Pons (tissue), 1 donor: ENCODE data around the gene BABAM2.
"Not testable (repeated sequence)": the region's sequence is repeated elsewhere in the genome, so short reads cannot be mapped to it uniquely, and the experiment has no call there.

ENCODE experiments used
- DNase-seq: peaks from one replicate; pipeline ENCODE4 v3.0.0-alpha.2; 2016; ENCODE audit warnings: low spot score

Gene BABAM2

GRCh38 chr2:28332696-28333095 lies 442.2 kb downstream of the BABAM2 start:
- DNase-seq, result no peak

- DNase-seq, result no peak
Observed at GRCh38 chr2:28333606-28334526, 443.3 kb downstream of the BABAM2 start.

- DNase-seq, result no peak
Observed at GRCh38 chr2:28334527-28334894, 444.0 kb downstream of the BABAM2 start.

- DNase-seq, result not testable (repeated sequence)
Observed at GRCh38 chr2:28335265-28335664, 444.7 kb downstream of the BABAM2 start.

- no peak for DNase-seq
Observed at GRCh38 chr2:28335666-28336065, 445.1 kb downstream of the BABAM2 start.

- no peak for DNase-seq
Observed at GRCh38 chr2:28336264-28336980, 445.9 kb downstream of the BABAM2 start.

GRCh38 chr2:28336982-28337627 lies 446.6 kb downstream of the BABAM2 start:
- DNase-seq, result no peak

GRCh38 chr2:28338046-28338817 lies 447.7 kb downstream of the BABAM2 start:
- no peak for DNase-seq

- no peak for DNase-seq
Observed at GRCh38 chr2:28338831-28339321, 448.3 kb downstream of the BABAM2 start.

- no peak for DNase-seq
Observed at GRCh38 chr2:28339516-28340175, 449.1 kb downstream of the BABAM2 start.

GRCh38 chr2:28340312-28341202 lies 450.0 kb downstream of the BABAM2 start:
- no peak for DNase-seq

- no peak for DNase-seq
Observed at GRCh38 chr2:28341208-28341891, 450.8 kb downstream of the BABAM2 start.

GRCh38 chr2:28342081-28342967 lies 451.8 kb downstream of the BABAM2 start:
- DNase-seq, result peak; percentile 26

- peak; percentile 41 for DNase-seq
Observed at GRCh38 chr2:28343184-28343942, 452.8 kb downstream of the BABAM2 start.

GRCh38 chr2:28343971-28344715 lies 453.6 kb downstream of the BABAM2 start:
- no peak for DNase-seq

- DNase-seq, result no peak
Observed at GRCh38 chr2:28344756-28345373, 454.3 kb downstream of the BABAM2 start.

- no peak for DNase-seq
Observed at GRCh38 chr2:28345619-28346018, 455.1 kb downstream of the BABAM2 start.
